Transverse colon (tissue), 4 donors: ENCODE data around the gene EFCAB11. TPM values are rescaled to one million over a fixed set of nuclear protein-coding genes. Genes with fewer than 3 reads are reported as not detected.

Source experiments
- DNase-seq: peaks from one replicate; pipeline ENCODE4 v3.0.0-alpha.2; 2019
- H3K27ac ChIP-seq, 4 donors: fragments of 200-600 bp; sonication (generic); 2 replicates each; pipeline ENCODE4 v1.5.1; 2016 to 2018; ENCODE audit warnings: inconsistent platforms in 4 of 4
- H3K27me3 ChIP-seq: fragments of 200-600 bp; sonication (generic); 2 replicates; pipeline ENCODE4 v1.5.1; 2017; ENCODE audit warnings: inconsistent platforms
- H3K36me3 ChIP-seq, 4 donors: fragments of 200-600 bp; sonication (generic); 2 replicates each; pipeline ENCODE4 v1.5.1; 2017 to 2019; ENCODE audit warnings: inconsistent platforms in 4 of 4
- H3K4me1 ChIP-seq, 4 donors: fragments of 200-600 bp; sonication (generic); 2 replicates each; pipeline ENCODE4 v1.5.1; 2017 to 2020; ENCODE audit warnings: inconsistent platforms in 4 of 4
- H3K4me3 ChIP-seq, 4 donors: fragments of 200-600 bp; sonication (generic); 1 replicate in 1 of 4; 2 replicates in 3 of 4; pipeline versions ENCODE4 v1.5.1 to v1.6.1; 2017 to 2019; ENCODE audit warnings: inconsistent platforms in 4 of 4
- H3K9me3 ChIP-seq, 2 donors: fragments of 200-600 bp; sonication (generic); 2 replicates each; pipeline ENCODE4 v1.5.1; 2017 to 2019; ENCODE audit warnings: inconsistent platforms in 2 of 2
- CTCF ChIP-seq, 5 experiments: fragments of 200-600 bp in 3 of 5; fragments of 450-650 bp in 2 of 5; sonication (generic) in 3 of 5; IDR thresholded peaks; 1 replicate in 2 of 5; 2 replicates in 3 of 5; pipeline ENCODE4 v1.5.1; 2016 to 2017; ENCODE audit warnings: antibody characterized with exemption in 5 of 5, inconsistent platforms in 3 of 5, mild to moderate bottlenecking in 2 of 5, moderate library complexity in 1 of 5
- EP300 ChIP-seq: sonication (generic); formaldehyde crosslinking; IDR thresholded peaks from one replicate; pipeline ENCODE4 v1.6.1; 2017; ENCODE audit warnings: antibody characterized with exemption, low read depth
- POLR2A ChIP-seq: fragments of 450-650 bp; IDR thresholded peaks from one replicate; pipeline ENCODE4 v1.6.1; 2016; ENCODE audit warnings: antibody characterized with exemption, mild to moderate bottlenecking, moderate library complexity
- POLR2AphosphoS5 ChIP-seq, 3 donors: sonication (generic); formaldehyde crosslinking; IDR thresholded peaks; one replicate each; pipeline ENCODE4 v1.6.1; 2016; ENCODE audit warnings: antibody characterized with exemption in 3 of 3
- WGBS, 2 donors: methylation state at CpG; one replicate each; pipeline ENCODE4 v1.1.5; 2018; ENCODE audit warnings: low coverage in 1 of 2; 5-methylcytosine and 5-hydroxymethylcytosine counted together
- in situ Hi-C, 4 donors: fragments of 200-750 bp; cut with MboI; loops; one replicate each; pipeline versions ENCODE4 v1.15.0 to v1.15.1; 2017; ENCODE audit warnings: low sequenced_read_pairs in 3 of 4, low pct_ligation_motif_present in 1 of 4, low pct_unique_long_range_greater_than_20kb in 1 of 4
- intact Hi-C: fragments of 100-400 bp; cut with DNase I; formaldehyde crosslinking; loops from one replicate; pipeline ENCODE4 v1.15.1; 2023; ENCODE audit warnings: low total_unique reads
- total RNA-seq, 4 donors: library from RNA; depleted of rRNA; stranded (reverse); fragments of >200 nt; gene quantifications; one replicate each; pipeline ENCODE4 v1.1.0, GENCODE V29; 2016

Gene EFCAB11
- total RNA-seq, 4 donors from 2014 or later = 6.0 to 6.7 TPM; not detected in 2

- no peaks in the 10 kb centered on the region for H3K36me3 ChIP-seq
- H3K9me3 ChIP-seq = no peaks in the 10 kb centered on the region
- in situ Hi-C loops = no loop called here
- WGBS, 2 donors = 76% methylated on average over 1 of the region's 1 CpG; no CpG with 5 or more reads in 1 of the 2 donors
- no peak overlapping the region for H3K4me3 ChIP-seq
- no peaks in the 10 kb centered on the region for H3K27me3 ChIP-seq
- DNase-seq = no peak
- H3K4me1 ChIP-seq = peaks cover 0 to 5% (median 0%) of the 10 kb centered on the region in 4 donors
- intact Hi-C loops = no loop called here
- TF ChIP-seq POLR2AphosphoS5 (IDR thresholded peaks at IDR 0.05) = no peak
- TF ChIP-seq POLR2A = no peak
- TF ChIP-seq CTCF (IDR thresholded peaks at IDR 0.05) = no peak
- H3K27ac ChIP-seq = no peak overlapping the region
These were observed 149.0 kb downstream of the EFCAB11 start for GRCh38 chr14:89805501-89805900.

GRCh38 chr14:89803542-89803941 lies 151.0 kb downstream of the EFCAB11 start:
- intact Hi-C loops (no loop called here), in situ Hi-C loops (no loop called here)
- H3K4me3 ChIP-seq = no peak overlapping the region
- H3K36me3 ChIP-seq = no peaks in the 10 kb centered on the region
- no peaks in the 10 kb centered on the region for H3K27me3 ChIP-seq
- TF ChIP-seq POLR2A = no peak
- TF ChIP-seq POLR2AphosphoS5 (IDR thresholded peaks at IDR 0.05) = no peak
- TF ChIP-seq EP300 = no peak
- no peak for TF ChIP-seq CTCF (IDR thresholded peaks at IDR 0.05)
- H3K4me1 ChIP-seq = peaks cover 0 to 5% (median 0%) of the 10 kb centered on the region in 4 donors
- no peak overlapping the region for H3K27ac ChIP-seq
- no peak for DNase-seq
- no peaks in the 10 kb centered on the region for H3K9me3 ChIP-seq
- WGBS, 2 donors = 91 to 100% methylated on average over 4 to 5 of the region's 5 CpGs

- DNase-seq = no peak
- 86 to 91% methylated on average over 3 of the region's 3 CpGs for WGBS, 2 donors
These were observed 153.4 kb downstream of the EFCAB11 start for GRCh38 chr14:89801136-89801535.

GRCh38 chr14:89798212-89798773 lies 156.2 kb downstream of the EFCAB11 start:
- TF ChIP-seq POLR2AphosphoS5 (IDR thresholded peaks at IDR 0.05) = no peak
- TF ChIP-seq EP300 = no peak
- no peak for TF ChIP-seq CTCF (IDR thresholded peaks at IDR 0.05)
- no peak for TF ChIP-seq POLR2A
- DNase-seq = no peak
- H3K9me3 ChIP-seq = no peaks in the 10 kb centered on the region
- no peaks in the 10 kb centered on the region for H3K36me3 ChIP-seq
- H3K4me3 ChIP-seq = no peak overlapping the region
- no peaks in the 10 kb centered on the region for H3K27me3 ChIP-seq
- intact Hi-C loops = no loop called here
- in situ Hi-C loops = no loop called here
- WGBS, 2 donors = 74 to 76% methylated on average over 4 of the region's 4 CpGs
- H3K4me1 ChIP-seq = no peaks in the 10 kb centered on the region
- H3K27ac ChIP-seq = no peak overlapping the region

More at GRCh38 chr14:89801136-89801535, 153.4 kb downstream of the EFCAB11 start:
- in situ Hi-C loops = no loop called here
- H3K27me3 ChIP-seq = no peaks in the 10 kb centered on the region
- no peak overlapping the region for H3K4me3 ChIP-seq
- no peaks in the 10 kb centered on the region for H3K36me3 ChIP-seq
- H3K27ac ChIP-seq = no peak overlapping the region
- intact Hi-C loops = no loop called here
- H3K9me3 ChIP-seq = no peaks in the 10 kb centered on the region
- H3K4me1 ChIP-seq = no peaks in the 10 kb centered on the region
- TF ChIP-seq CTCF (IDR thresholded peaks at IDR 0.05) (no peak), POLR2A (no peak), EP300 (no peak), POLR2AphosphoS5 (IDR thresholded peaks at IDR 0.05) (no peak)
